ENCODE results near the gene NECAB2.

The NECAB2 gene

GRCh38 chr16:84047626-84048025 lies 79.6 kb downstream of the NECAB2 start:
- no peak for DNase-seq

- DNase-seq: no peak
Measured at GRCh38 chr16:84048270-84048669, 80.2 kb downstream of the NECAB2 start.

- no peak for DNase-seq
Measured at GRCh38 chr16:84048871-84049270, 80.8 kb downstream of the NECAB2 start.

GRCh38 chr16:84049403-84050060 lies 81.5 kb downstream of the NECAB2 start:
- no peak for DNase-seq

GRCh38 chr16:84050316-84050715 lies 82.3 kb downstream of the NECAB2 start:
- DNase-seq: no peak

- no peak for DNase-seq
Measured at GRCh38 chr16:84052071-84052622, 84.1 kb downstream of the NECAB2 start.
